Lower leg skin (tissue), 3 donors: Measurements from ENCODE around the gene CTDSP2.

Source experiments
- CTCF ChIP-seq, 3 donors: fragments of 450-650 bp; IDR thresholded peaks; one replicate each; pipeline ENCODE4 v1.5.1; 2016; ENCODE audit warnings: antibody characterized with exemption in 3 of 3, mild to moderate bottlenecking in 3 of 3, moderate library complexity in 2 of 3
- POLR2A ChIP-seq, 2 donors: fragments of 450-650 bp; IDR thresholded peaks; one replicate each; pipeline ENCODE4 v1.6.1; 2016 to 2017; ENCODE audit warnings: antibody characterized with exemption in 2 of 2, mild to moderate bottlenecking in 1 of 2, moderate library complexity in 1 of 2

- no peak for TF ChIP-seq CTCF (IDR thresholded peaks at IDR 0.05)
- TF ChIP-seq POLR2A (IDR thresholded peaks at IDR 0.05): peak in 1 of 2 donors; percentile 32
These were observed at the start of gene CTDSP2 for GRCh38 chr12:57846577-57847319.
